IMR-90 (cell line): ENCODE measurements around the gene BTNL3. TPM values are rescaled to one million over a fixed set of nuclear protein-coding genes. Genes with fewer than 3 reads are reported as not detected.

Experiments used
- ATAC-seq: fragments of 200-7000 bp; cut with Tn5 transposase; 2 replicates; pipeline ENCODE4 v1.9.1; 2020; ENCODE audit warnings: low read depth, mild to moderate bottlenecking, moderate library complexity
- BruUV-seq: library from RNA; stranded (reverse); fragments of 400-500 nt; replicated peaks from 2 replicates; lab custom pipeline; 2021; lab: Mats Ljungman, UMichigan
- CTCF ChIA-PET: fragments of 300-600 bp; formaldehyde crosslinking; extraction: SDS; loops from one replicate; lab custom pipeline; 2021; ENCODE audit warnings: antibody characterized with exemption; lab: Yijun Ruan, JAX
- POLR2A ChIA-PET: fragments of 300-600 bp; sonication (Branson Sonifier 250); formaldehyde crosslinking; loops from one replicate; lab custom pipeline; 2022; ENCODE audit warnings: antibody characterized with exemption; ENCODE audit not compliant: unreplicated experiment; lab: Charles Lee
- DNase-seq: peaks from one replicate; pipeline ENCODE4 v3.0.0; 2013
- H2AFZ ChIP-seq: replicated peaks from 2 replicates; pipeline ENCODE3; 2013; ENCODE audit warnings: low read length, mild to moderate bottlenecking; ENCODE audit not compliant: poor library complexity
- H2AK5ac ChIP-seq: 2 replicates; pipeline ENCODE4 v1.6.1; 2013; ENCODE audit warnings: low read depth, low read length, inconsistent platforms
- H2AK9ac ChIP-seq: replicated peaks from 2 replicates; pipeline ENCODE3; 2013; ENCODE audit warnings: mild to moderate bottlenecking, low read depth, low read length, moderate library complexity; ENCODE audit not compliant: poor library complexity
- H2BK120ac ChIP-seq: 2 replicates; pipeline ENCODE4 v1.6.1; 2013; ENCODE audit warnings: low read depth, low read length, inconsistent platforms
- H2BK15ac ChIP-seq: 3 replicates; pipeline ENCODE4 v1.6.1; 2013; ENCODE audit warnings: low read depth, low read length, inconsistent platforms
- H2BK20ac ChIP-seq: 2 replicates; pipeline ENCODE4 v1.6.1; 2013; ENCODE audit warnings: low read depth, mild to moderate bottlenecking, inconsistent platforms, low read length, moderate library complexity
- H2BK5ac ChIP-seq: 2 replicates; pipeline ENCODE4 v1.6.1; 2013; ENCODE audit warnings: mild to moderate bottlenecking, low read depth, low read length, inconsistent platforms; ENCODE audit not compliant: poor library complexity, severe bottlenecking
- H3K14ac ChIP-seq: replicated peaks from 2 replicates; pipeline ENCODE4 v1.6.1; 2013; ENCODE audit warnings: low read depth, low read length, inconsistent platforms
- H3K18ac ChIP-seq: 2 replicates; pipeline ENCODE4 v1.6.1; 2013; ENCODE audit warnings: low read depth, low read length, control low read depth
- H3K23ac ChIP-seq: 2 replicates; pipeline ENCODE4 v1.6.1; 2013; ENCODE audit warnings: low read depth, low read length, inconsistent platforms
- H3K27ac ChIP-seq: 2 replicates; pipeline ENCODE4 v1.5.1; 2013; ENCODE audit warnings: mild to moderate bottlenecking, control low read depth, low read length; ENCODE audit not compliant: insufficient read depth
- H3K27me3 ChIP-seq: 2 replicates; pipeline ENCODE4 v1.6.1; 2013; ENCODE audit warnings: low read length; ENCODE audit not compliant: control insufficient read depth, insufficient read depth
- H3K36me3 ChIP-seq: 2 replicates; pipeline ENCODE4 v1.6.1; 2013; ENCODE audit warnings: low read length, mixed read lengths; ENCODE audit not compliant: control insufficient read depth, insufficient read depth
- H3K4ac ChIP-seq: 2 replicates; pipeline ENCODE4 v1.6.1; 2013; ENCODE audit warnings: low read depth, low read length, inconsistent platforms
- H3K4me1 ChIP-seq: 2 replicates; pipeline ENCODE4 v1.6.1; 2013; ENCODE audit warnings: low read length, mixed read lengths; ENCODE audit not compliant: control insufficient read depth, insufficient read depth
- H3K4me2 ChIP-seq: 2 replicates; pipeline ENCODE4 v1.6.1; 2013; ENCODE audit warnings: low read depth, mild to moderate bottlenecking, control low read depth, low read length, moderate library complexity
- H3K4me3 ChIP-seq: 2 replicates; pipeline ENCODE4 v1.5.1; 2013; ENCODE audit warnings: low read depth, mild to moderate bottlenecking, control low read depth, low read length, moderate library complexity; ENCODE audit not compliant: insufficient read depth
- H3K56ac ChIP-seq: 2 replicates; pipeline ENCODE4 v1.6.1; 2013; ENCODE audit warnings: low read length, inconsistent platforms; ENCODE audit not compliant: insufficient read depth; ENCODE audit errors: extremely low read depth
- H3K79me1 ChIP-seq, 2 experiments: 2 replicates each; pipeline ENCODE4 v1.6.1; 2013; ENCODE audit warnings: low read length in 2 of 2, inconsistent platforms in 1 of 2, low read depth in 1 of 2
- H3K9ac ChIP-seq: 2 replicates; pipeline ENCODE4 v1.6.1; 2013; ENCODE audit warnings: low read depth, low read length, control low read depth
- H3K9me1 ChIP-seq: 2 replicates; pipeline ENCODE4 v1.6.1; 2013; ENCODE audit warnings: low read length, inconsistent platforms; ENCODE audit not compliant: insufficient read depth
- H3K9me3 ChIP-seq: 2 replicates; pipeline ENCODE4 v1.6.1; 2013; ENCODE audit warnings: low read length; ENCODE audit not compliant: control insufficient read depth, insufficient read depth
- H4K20me1 ChIP-seq: 2 replicates; pipeline ENCODE4 v1.6.1; 2013; ENCODE audit warnings: low read length, inconsistent platforms; ENCODE audit not compliant: insufficient read depth
- H4K5ac ChIP-seq: 2 replicates; pipeline ENCODE4 v1.6.1; 2013; ENCODE audit warnings: mild to moderate bottlenecking, low read depth, low read length, control low read depth
- H4K8ac ChIP-seq, 2 experiments: 2 replicates each; pipeline ENCODE4 v1.6.1; 2013; ENCODE audit warnings: low read depth in 2 of 2, low read length in 2 of 2, control low read depth in 1 of 2, inconsistent platforms in 1 of 2
- H4K91ac ChIP-seq: 2 replicates; pipeline ENCODE4 v1.6.1; 2013; ENCODE audit warnings: low read depth, low read length, inconsistent platforms; ENCODE audit not compliant: insufficient read depth
- CHD1 ChIP-seq: IDR thresholded peaks from 2 replicates; pipeline ENCODE4 v1.6.1; 2012; ENCODE audit warnings: low read depth, low read length, improper control_type of control experiment
- MAFK ChIP-seq: IDR thresholded peaks from 2 replicates; pipeline ENCODE4 v1.6.1; 2012; ENCODE audit warnings: low read depth, low read length, improper control_type of control experiment
- MAZ ChIP-seq: IDR thresholded peaks from 2 replicates; pipeline ENCODE4 v1.6.1; 2012; ENCODE audit warnings: low read depth, mild to moderate bottlenecking, low read length, improper control_type of control experiment, moderate library complexity, borderline replicate concordance
- SMC3 ChIP-seq: fragments of 150-350 bp; IDR thresholded peaks from 2 replicates; pipeline ENCODE4 v1.6.1; 2016; ENCODE audit warnings: low read depth, mild to moderate bottlenecking, antibody characterized with exemption, low read length, moderate library complexity
- WGBS, 2 experiments: methylation state at CpG; one replicate each; pipeline versions ENCODE4 v1.1.5 to v1.1.7; 2013; ENCODE audit warnings: missing lambda C conversion rate in 2 of 2; ENCODE audit not compliant: insufficient read length in 1 of 2; ENCODE audit errors: extremely low coverage in 2 of 2; 5-methylcytosine and 5-hydroxymethylcytosine counted together
- dilution Hi-C: fragments of 300-500 bp; cut with HindIII; formaldehyde crosslinking; loops from one replicate; pipeline ENCODE4 v1.14.3; 2018; ENCODE audit warnings: low sequenced_read_pairs; ENCODE audit not compliant: unreplicated experiment
- in situ Hi-C: fragments of 300-500 bp; cut with MboI; formaldehyde crosslinking; loops from 3 replicates; pipeline ENCODE4 v1.14.3; 2019; ENCODE audit warnings: low sequenced_read_pairs, inconsistent platforms, mixed read lengths
- intact Hi-C: fragments of 100-400 bp; cut with micrococcal nuclease; formaldehyde crosslinking; loops from 2 replicates; pipeline ENCODE4 v1.10.0; 2022
- polyA plus RNA-seq, 3 experiments: library from polyadenylated mRNA; depleted of rRNA; stranded (reverse); fragments of >200 nt; gene quantifications; 2 replicates each; pipeline ENCODE4 v1.2.3, GENCODE V29; 2012; ENCODE audit warnings: low replicate concordance in 1 of 3
- total RNA-seq: library from RNA; depleted of rRNA; stranded (reverse); fragments of >200 nt; gene quantifications from 2 replicates; pipeline ENCODE4 v1.2.3, GENCODE V29; 2012

BTNL3 gene
- total and polyA plus RNA-seq, 2 of the 4 experiments (the other 2 are of a cell fraction) = not detected

DNA sequence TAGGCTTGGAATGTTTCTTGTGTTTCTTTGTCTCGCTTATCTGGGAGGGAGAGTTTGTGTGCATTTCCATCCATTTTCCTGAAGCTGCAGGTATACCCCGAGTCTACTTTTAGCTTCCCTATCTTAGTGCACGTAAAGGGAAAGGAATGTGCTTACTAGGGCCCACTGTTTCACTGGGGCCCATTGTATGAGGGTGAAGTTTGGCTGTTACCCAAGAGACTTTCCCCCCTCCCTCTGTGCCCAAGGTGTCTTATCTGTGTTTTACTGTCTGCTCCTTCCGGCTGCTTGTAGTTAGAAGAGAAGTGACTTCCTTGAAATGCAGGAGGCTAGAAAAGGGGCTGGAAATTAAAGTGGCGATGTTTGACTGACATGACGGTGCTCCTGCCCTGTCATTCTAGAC, 12.1 kb upstream of the BTNL3 start:
- H3K9me1 ChIP-seq = no peaks in the 10 kb centered on the region
- no peak overlapping the region for H2AFZ ChIP-seq
- H2BK5ac ChIP-seq = no peak overlapping the region
- H3K36me3 ChIP-seq = no peaks in the 10 kb centered on the region
- H2BK20ac ChIP-seq = no peak overlapping the region
- no peak overlapping the region for H2AK9ac ChIP-seq
- no peak overlapping the region for H3K18ac ChIP-seq
- no peak overlapping the region for H3K23ac ChIP-seq
- no peaks in the 10 kb centered on the region for H4K20me1 ChIP-seq
- no peak overlapping the region for H3K27ac ChIP-seq
- dilution Hi-C loops = no loop called here
- H4K8ac ChIP-seq = no peak overlapping the region
- H4K91ac ChIP-seq = no peak overlapping the region
- no peak overlapping the region for H4K5ac ChIP-seq
- H3K9me3 ChIP-seq = no peaks in the 10 kb centered on the region
- intact Hi-C loops = no loop called here
- no TSS peak for BruUV-seq
- no peak overlapping the region for H2AK5ac ChIP-seq
- in situ Hi-C loops = no loop called here
- no peak overlapping the region for H3K9ac ChIP-seq
- H3K27me3 ChIP-seq = no peaks in the 10 kb centered on the region
- no peak overlapping the region for H3K56ac ChIP-seq
- no peaks in the 10 kb centered on the region for H3K4me1 ChIP-seq
- no peak overlapping the region for H2BK120ac ChIP-seq
- H3K4ac ChIP-seq = no peak overlapping the region
- H3K79me1 ChIP-seq = no peaks in the 10 kb centered on the region
- H3K4me2 ChIP-seq = no peak overlapping the region
- TF ChIP-seq MAZ (no peak), CHD1 (no peak), SMC3 (no peak), MAFK (no peak)
- POLR2A ChIA-PET = no interaction called here
- ATAC-seq = no peak
- no peak overlapping the region for H3K14ac ChIP-seq
- no peak overlapping the region for H2BK15ac ChIP-seq
- no peak for DNase-seq
- no peak overlapping the region for H3K4me3 ChIP-seq
- CTCF ChIA-PET = no interaction called here
- WGBS, 2 experiments = no CpG with 5 or more reads among the region's 6 CpGs
